22Rv1 (cell line): ENCODE results near the gene KMT2D.

ENCODE experiments used
- CTCF ChIP-seq: fragments of 450-650 bp; IDR thresholded peaks from 2 replicates; pipeline ENCODE4 v1.5.1; 2017; ENCODE audit warnings: mild to moderate bottlenecking
- ZFX ChIP-seq: fragments of 450-650 bp; IDR thresholded peaks from 2 replicates; pipeline ENCODE4 v1.6.1; 2017; ENCODE audit warnings: antibody characterized with exemption, borderline replicate concordance

- TF ChIP-seq CTCF = no peak
- TF ChIP-seq ZFX = no peak
Measured at GRCh38 chr12:49049566-49050224, 10.9 kb downstream of the KMT2D start.
